Adrenal gland (tissue), 5 donors: Measurements from ENCODE around the gene RAD51B.

Experiments used
- POLR2A ChIP-seq, 2 donors: fragments of 450-650 bp; IDR thresholded peaks; one replicate each; pipeline ENCODE4 v1.6.1; 2017; ENCODE audit warnings: antibody characterized with exemption in 2 of 2, mild to moderate bottlenecking in 2 of 2, moderate library complexity in 1 of 2
- TF ChIP-seq, protein P1 (sequence below), 6 experiments: fragments of 450-650 bp in 4 of 6; fragments of 200-600 bp in 2 of 6; sonication (generic) in 1 of 6; IDR thresholded peaks; 1 replicate in 5 of 6; 2 replicates in 1 of 6; pipeline versions ENCODE4 v1.5.1 to v1.8.0; 2016 to 2021; ENCODE audit warnings: antibody characterized with exemption in 6 of 6, mild to moderate bottlenecking in 2 of 6, moderate library complexity in 1 of 6
- donor health status: DM: no; HTN: no; CAD: no.

DNA sequence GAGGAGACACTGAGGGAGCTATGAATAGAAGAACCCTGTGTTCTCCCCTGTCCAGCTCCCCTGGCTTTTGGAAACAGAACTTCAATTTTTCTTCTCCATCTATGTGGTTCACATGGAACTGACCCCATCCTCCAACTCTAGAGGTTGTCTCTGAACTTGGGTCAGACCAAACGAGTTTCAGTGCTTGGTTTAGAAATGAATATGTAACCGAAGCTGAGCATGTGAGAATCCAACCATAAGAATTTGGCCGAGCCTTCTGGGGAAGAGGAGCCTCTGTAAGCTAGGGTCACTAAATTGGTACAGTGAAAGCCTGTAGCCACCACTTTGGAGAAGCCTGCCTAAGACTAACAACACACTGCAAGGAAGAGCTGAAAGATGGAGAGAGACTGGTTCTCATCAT, 508.9 kb downstream of the RAD51B start:
- TF ChIP-seq, protein P1, sequence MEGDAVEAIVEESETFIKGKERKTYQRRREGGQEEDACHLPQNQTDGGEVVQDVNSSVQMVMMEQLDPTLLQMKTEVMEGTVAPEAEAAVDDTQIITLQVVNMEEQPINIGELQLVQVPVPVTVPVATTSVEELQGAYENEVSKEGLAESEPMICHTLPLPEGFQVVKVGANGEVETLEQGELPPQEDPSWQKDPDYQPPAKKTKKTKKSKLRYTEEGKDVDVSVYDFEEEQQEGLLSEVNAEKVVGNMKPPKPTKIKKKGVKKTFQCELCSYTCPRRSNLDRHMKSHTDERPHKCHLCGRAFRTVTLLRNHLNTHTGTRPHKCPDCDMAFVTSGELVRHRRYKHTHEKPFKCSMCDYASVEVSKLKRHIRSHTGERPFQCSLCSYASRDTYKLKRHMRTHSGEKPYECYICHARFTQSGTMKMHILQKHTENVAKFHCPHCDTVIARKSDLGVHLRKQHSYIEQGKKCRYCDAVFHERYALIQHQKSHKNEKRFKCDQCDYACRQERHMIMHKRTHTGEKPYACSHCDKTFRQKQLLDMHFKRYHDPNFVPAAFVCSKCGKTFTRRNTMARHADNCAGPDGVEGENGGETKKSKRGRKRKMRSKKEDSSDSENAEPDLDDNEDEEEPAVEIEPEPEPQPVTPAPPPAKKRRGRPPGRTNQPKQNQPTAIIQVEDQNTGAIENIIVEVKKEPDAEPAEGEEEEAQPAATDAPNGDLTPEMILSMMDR (IDR thresholded peaks at IDR 0.05) = no peak
- no peak for TF ChIP-seq POLR2A (IDR thresholded peaks at IDR 0.05)
